ENCODE measurements around the gene KLF9.

Gene KLF9

GRCh38 chr9:70439991-70440706 is 25.7 kb upstream of the KLF9 start:
- no peak for TF ChIP-seq CTCF (IDR thresholded peaks at IDR 0.05; ENCODE audit: control insufficient read depth, extremely low read depth, insufficient read depth)

GRCh38 chr9:70438341-70438928 is 24.0 kb upstream of the KLF9 start:
- H3K4me3 ChIP-seq (ENCODE audit: low read depth, low read length) = no peak overlapping the region
- no peak for TF ChIP-seq CTCF (IDR thresholded peaks at IDR 0.05; ENCODE audit: control insufficient read depth, extremely low read depth, insufficient read depth)
- DNase-seq (ENCODE audit: low read depth) = no peak

More at GRCh38 chr9:70439991-70440706, 25.7 kb upstream of the KLF9 start:
- no peak overlapping the region for H3K4me3 ChIP-seq (ENCODE audit: low read depth, low read length)
- no peak for DNase-seq (ENCODE audit: low read depth)

- no peak for DNase-seq (ENCODE audit: low read depth)
- TF ChIP-seq CTCF (IDR thresholded peaks at IDR 0.05; ENCODE audit: control insufficient read depth, extremely low read depth, insufficient read depth) = no peak
- H3K4me3 ChIP-seq (ENCODE audit: low read depth, low read length) = no peak overlapping the region
Observed at GRCh38 chr9:70435948-70436347, 21.5 kb upstream of the KLF9 start.

GRCh38 chr9:70429899-70430298 is 15.4 kb upstream of the KLF9 start:
- no peak for DNase-seq (ENCODE audit: low read depth)
- no peak for TF ChIP-seq CTCF (IDR thresholded peaks at IDR 0.05; ENCODE audit: control insufficient read depth, extremely low read depth, insufficient read depth)
- no peak overlapping the region for H3K4me3 ChIP-seq (ENCODE audit: low read depth, low read length)

- TF ChIP-seq CTCF (IDR thresholded peaks at IDR 0.05; ENCODE audit: control insufficient read depth, extremely low read depth, insufficient read depth) = no peak
- DNase-seq (ENCODE audit: low read depth) = no peak
- H3K4me3 ChIP-seq (ENCODE audit: low read depth, low read length) = no peak overlapping the region
Observed at GRCh38 chr9:70428781-70429180, 14.3 kb upstream of the KLF9 start.

GRCh38 chr9:70427161-70427945 is 12.9 kb upstream of the KLF9 start:
- no peak for DNase-seq (ENCODE audit: low read depth)
- TF ChIP-seq CTCF (IDR thresholded peaks at IDR 0.05; ENCODE audit: control insufficient read depth, extremely low read depth, insufficient read depth) = no peak
- no peak overlapping the region for H3K4me3 ChIP-seq (ENCODE audit: low read depth, low read length)
